GM23338 (cell line): ENCODE data around the gene DIP2B. TPM values are rescaled to one million over a fixed set of nuclear protein-coding genes. Genes with fewer than 3 reads are reported as not detected.

ENCODE experiments used
- ATAC-seq: fragments of 200-7000 bp; cut with Tn5 transposase; 3 replicates; pipeline ENCODE4 v1.9.1; 2020
- DNase-seq: peaks from one replicate; pipeline ENCODE4 v3.0.0-alpha.2; 2015; ENCODE audit warnings: low spot score
- H2AFZ ChIP-seq: fragments of 200-600 bp; sonication (generic); 2 replicates; pipeline ENCODE4 v1.8.0; 2016; ENCODE audit warnings: antibody characterized with exemption, mild to moderate bottlenecking, moderate library complexity
- H3F3A ChIP-seq: fragments of 200-600 bp; sonication (generic); replicated peaks from 2 replicates; pipeline ENCODE4 v1.8.0; 2017; ENCODE audit warnings: antibody characterized with exemption, mixed run types, low read depth
- H3K27ac ChIP-seq: fragments of 200-600 bp; sonication (generic); 2 replicates; pipeline ENCODE4 v1.6.1; 2016; ENCODE audit warnings: low read depth
- H3K27me3 ChIP-seq: fragments of 200-600 bp; sonication (generic); 2 replicates; pipeline ENCODE4 v1.8.0; 2016; ENCODE audit warnings: mild to moderate bottlenecking, mixed run types, moderate library complexity; ENCODE audit not compliant: insufficient read depth
- H3K36me3 ChIP-seq: fragments of 200-600 bp; sonication (generic); 2 replicates; pipeline ENCODE4 v1.8.0; 2016; ENCODE audit warnings: mild to moderate bottlenecking; ENCODE audit not compliant: insufficient read depth
- H3K4me1 ChIP-seq: fragments of 200-600 bp; sonication (generic); 2 replicates; pipeline ENCODE4 v1.8.0; 2016; ENCODE audit warnings: mild to moderate bottlenecking, moderate library complexity; ENCODE audit not compliant: insufficient read depth
- H3K4me2 ChIP-seq: fragments of 200-600 bp; sonication (generic); 2 replicates; pipeline ENCODE4 v1.7.1; 2017; ENCODE audit warnings: mixed run types
- H3K4me3 ChIP-seq: fragments of 200-600 bp; sonication (generic); 2 replicates; pipeline ENCODE4 v1.6.1; 2016; ENCODE audit warnings: mixed run types
- H3K79me2 ChIP-seq: fragments of 200-600 bp; sonication (generic); replicated peaks from 2 replicates; pipeline ENCODE4 v1.8.0; 2017; ENCODE audit warnings: mild to moderate bottlenecking; ENCODE audit not compliant: insufficient read depth
- H3K9me2 ChIP-seq: fragments of 200-600 bp; sonication (generic); 2 replicates; pipeline ENCODE4 v1.8.0; 2017; ENCODE audit not compliant: insufficient read depth
- H4K20me1 ChIP-seq: fragments of 200-600 bp; sonication (generic); replicated peaks from 2 replicates; pipeline ENCODE4 v1.8.0; 2017; ENCODE audit warnings: mild to moderate bottlenecking; ENCODE audit not compliant: insufficient read depth
- H3K27ac Mint-ChIP-seq: 2 replicates; pipeline ENCODE4 v1.8.0; 2020; ENCODE audit warnings: inconsistent platforms, mild to moderate bottlenecking, moderate library complexity, mixed read lengths
- H3K27me3 Mint-ChIP-seq: 3 replicates; pipeline ENCODE4 v1.8.0; 2022; ENCODE audit warnings: low read depth, mild to moderate bottlenecking, moderate library complexity, mixed read lengths, inconsistent platforms; ENCODE audit not compliant: insufficient read depth, poor library complexity
- H3K36me3 Mint-ChIP-seq: 3 replicates; pipeline ENCODE4 v1.8.0; 2021; ENCODE audit warnings: low read depth, mild to moderate bottlenecking, inconsistent platforms, moderate library complexity, mixed read lengths
- H3K4me1 Mint-ChIP-seq: 3 replicates; pipeline ENCODE4 v1.8.0; 2020; ENCODE audit warnings: mild to moderate bottlenecking, inconsistent platforms, mixed read lengths
- H3K4me3 Mint-ChIP-seq: 3 replicates; pipeline ENCODE4 v1.8.0; 2021; ENCODE audit warnings: moderate library complexity, mild to moderate bottlenecking, inconsistent platforms, mixed read lengths
- H3K9me3 Mint-ChIP-seq: 3 replicates; pipeline ENCODE4 v1.8.0; 2020; ENCODE audit warnings: moderate library complexity, mild to moderate bottlenecking, inconsistent platforms, mixed read lengths
- CREB1 ChIP-seq: fragments of 250-450 bp; sonication (Bioruptor Pico); IDR thresholded peaks from 2 replicates; pipeline ENCODE4 v1.5.0; 2020; ENCODE audit warnings: low read depth, mild to moderate bottlenecking, moderate library complexity
- CTCF ChIP-seq, 2 experiments: fragments of 200-600 bp in 1 of 2; sonication (generic) in 1 of 2; conservative IDR thresholded peaks; 2 replicates each; pipeline versions ENCODE4 v1.5.1 to v1.6.1; 2016 to 2017; ENCODE audit warnings: antibody characterized with exemption in 2 of 2, low read depth in 2 of 2, mild to moderate bottlenecking in 2 of 2, moderate library complexity in 1 of 2
- ETS1 ChIP-seq: IDR thresholded peaks from 2 replicates; pipeline ENCODE4 v1.6.1; 2016; ENCODE audit warnings: antibody characterized with exemption
- EZH2phosphoT487 ChIP-seq: fragments of 200-600 bp; sonication (generic); IDR thresholded peaks from one replicate; pipeline ENCODE4 v1.8.1; 2018; ENCODE audit warnings: antibody characterized with exemption; ENCODE audit not compliant: unreplicated experiment
- NANOG ChIP-seq: IDR thresholded peaks from 2 replicates; pipeline ENCODE4 v1.6.1; 2016; ENCODE audit warnings: antibody characterized with exemption, borderline replicate concordance
- REST ChIP-seq: IDR thresholded peaks from one replicate; pipeline ENCODE4 v1.6.1; 2018; ENCODE audit warnings: antibody characterized with exemption; ENCODE audit not compliant: unreplicated experiment
- STAT1 ChIP-seq: IDR thresholded peaks from one replicate; pipeline ENCODE4 v1.6.1; 2016; ENCODE audit warnings: antibody characterized with exemption; ENCODE audit not compliant: unreplicated experiment
- ZNF114 ChIP-seq: fragments of 250-450 bp; sonication (Bioruptor Pico); IDR thresholded peaks from 2 replicates; pipeline ENCODE4 v1.5.0; 2020; ENCODE audit warnings: mild to moderate bottlenecking, moderate library complexity
- ZNF331 ChIP-seq: fragments of 250-450 bp; sonication (Bioruptor Pico); IDR thresholded peaks from 2 replicates; pipeline ENCODE4 v1.5.0; 2020; ENCODE audit warnings: low read depth, mild to moderate bottlenecking, moderate library complexity
- ZNF462 ChIP-seq: fragments of 250-450 bp; sonication (Bioruptor Pico); IDR thresholded peaks from 2 replicates; pipeline ENCODE4 v1.5.0; 2020; ENCODE audit warnings: mild to moderate bottlenecking, moderate library complexity
- polyA plus RNA-seq: library from polyadenylated mRNA; unstranded; fragments of >200 nt; fragmentation: Nextera tagmentation; extraction: Ambion mirVana; gene quantifications from 2 replicates; pipeline ENCODE4 v1.2.1, GENCODE V29; 2016
- total RNA-seq: library from RNA; depleted of rRNA; stranded (reverse); fragments of >200 nt; shearing (Covaris generic); gene quantifications from 2 replicates; pipeline ENCODE4 v1.2.3, GENCODE V29; 2014

The DIP2B gene
- total and polyA plus RNA-seq, 2 experiments from 2014 or later, result 8.0 to 36.4 TPM

- TF ChIP-seq ZNF462 (CRISPR knock-in tag) (no peak), ZNF331 (CRISPR knock-in tag) (no peak)
These were observed 181.6 kb downstream of the DIP2B start (continued) for GRCh38 chr12:50686406-50686805.

GRCh38 chr12:50686976-50687375 is 182.2 kb downstream of the DIP2B start:
- H3K27ac Mint-ChIP-seq, result no peak overlapping the region
- Histone ChIP-seq H3K27ac (no peak overlapping the region), H3K4me2 (no peak overlapping the region), H3K36me3 (no peaks in the 10 kb centered on the region; the same call in 1 of the 2 replicates), H2AFZ (no peak overlapping the region), H3K4me1 (no peaks in the 10 kb centered on the region), H4K20me1 (no peaks in the 10 kb centered on the region), H3K27me3 (no peaks in the 10 kb centered on the region), H3K79me2 (no peaks in the 10 kb centered on the region), H3K4me3 (no peak overlapping the region), H3F3A (no peaks in the 10 kb centered on the region), H3K9me2 (no peaks in the 10 kb centered on the region; the same call in 1 of the 2 replicates)
- DNase-seq (no peak), ATAC-seq (no peak)
- peaks cover 3% of the 10 kb centered on the region for H3K27me3 Mint-ChIP-seq
- H3K36me3 Mint-ChIP-seq, result peaks cover 24% of the 10 kb centered on the region; the same call in 2 of the 3 replicates
- TF ChIP-seq EZH2phosphoT487, result no peak
- no peak for TF ChIP-seq NANOG
- TF ChIP-seq ZNF114, result no peak
- no peak for TF ChIP-seq CREB1 (CRISPR knock-in tag)
- no peak for TF ChIP-seq ETS1
- no peak for TF ChIP-seq CTCF (conservative IDR thresholded peaks at IDR 0.05; ENCODE audit: low read depth in 2 of 2)
- TF ChIP-seq REST, result no peak
- no peak for TF ChIP-seq STAT1
- no peaks in the 10 kb centered on the region for H3K9me3 Mint-ChIP-seq
- peaks cover 4% of the 10 kb centered on the region for H3K4me1 Mint-ChIP-seq
- no peak overlapping the region for H3K4me3 Mint-ChIP-seq
